ENCODE measurements around the gene LYPD6B.
"Not testable (repeated sequence)": the region's sequence is repeated elsewhere in the genome, so short reads cannot be mapped to it uniquely, and the experiment has no call there.

LYPD6B gene

DNA sequence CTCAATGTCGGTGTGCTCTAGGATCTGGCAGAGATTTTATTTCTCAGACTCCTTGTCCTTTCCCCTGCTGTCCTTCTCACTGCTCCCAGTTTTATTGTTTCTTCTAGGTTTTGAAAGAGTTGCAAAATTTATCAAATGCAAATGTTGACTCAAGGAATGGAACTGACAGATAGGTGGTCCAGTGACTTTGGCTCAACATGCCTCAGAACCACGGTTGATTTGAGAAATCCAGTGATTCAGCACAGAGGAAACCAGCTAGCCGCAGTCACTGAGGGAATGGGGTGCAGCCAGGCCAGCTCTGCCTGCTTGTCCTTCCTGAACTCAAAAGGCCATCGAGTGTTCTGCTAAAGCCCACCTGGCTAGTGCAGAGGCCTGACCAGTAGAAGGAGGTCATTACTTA, 166.2 kb downstream of the LYPD6B start:
- H3K4me3 Mint-ChIP-seq: no peak overlapping the region
- CTCF ChIA-PET: no interaction called here
- no peaks in the 10 kb centered on the region for H3K9me3 Mint-ChIP-seq

DNA sequence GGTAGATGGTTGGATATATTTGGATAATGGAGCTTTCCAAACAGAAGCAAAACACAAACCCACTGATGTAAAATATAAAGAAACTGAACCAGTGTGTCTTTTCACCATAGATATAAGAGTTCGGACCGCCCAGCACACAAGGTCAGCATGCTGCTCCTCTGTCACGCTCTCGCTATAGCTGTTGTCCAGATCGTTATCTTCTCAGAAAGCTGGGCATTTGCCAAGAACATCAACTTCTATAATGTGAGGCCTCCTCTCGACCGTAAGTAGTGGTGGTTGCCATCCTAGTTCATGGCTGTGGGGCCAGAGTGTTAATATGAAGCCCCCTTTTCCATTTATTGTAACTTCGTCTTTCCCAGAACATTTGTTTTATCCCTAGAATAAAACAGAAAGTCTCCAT, 166.6 kb downstream of the LYPD6B start:
- Mint-ChIP-seq H3K36me3 (no peaks in the 10 kb centered on the region), H3K9me3 (no peaks in the 10 kb centered on the region), H3K27me3 (peaks cover 6% of the 10 kb centered on the region), H3K4me1 (no peaks in the 10 kb centered on the region), H3K4me3 (no peak overlapping the region), H3K27ac (no peak overlapping the region)
- CTCF ChIA-PET: no interaction called here
- no peak for DNase-seq

More for the DNA sequence above, 166.2 kb downstream of the LYPD6B start:
- DNase-seq: no peak
- Mint-ChIP-seq H3K27me3 (peaks cover 6% of the 10 kb centered on the region), H3K4me1 (no peaks in the 10 kb centered on the region), H3K36me3 (no peaks in the 10 kb centered on the region), H3K27ac (no peak overlapping the region)

DNA sequence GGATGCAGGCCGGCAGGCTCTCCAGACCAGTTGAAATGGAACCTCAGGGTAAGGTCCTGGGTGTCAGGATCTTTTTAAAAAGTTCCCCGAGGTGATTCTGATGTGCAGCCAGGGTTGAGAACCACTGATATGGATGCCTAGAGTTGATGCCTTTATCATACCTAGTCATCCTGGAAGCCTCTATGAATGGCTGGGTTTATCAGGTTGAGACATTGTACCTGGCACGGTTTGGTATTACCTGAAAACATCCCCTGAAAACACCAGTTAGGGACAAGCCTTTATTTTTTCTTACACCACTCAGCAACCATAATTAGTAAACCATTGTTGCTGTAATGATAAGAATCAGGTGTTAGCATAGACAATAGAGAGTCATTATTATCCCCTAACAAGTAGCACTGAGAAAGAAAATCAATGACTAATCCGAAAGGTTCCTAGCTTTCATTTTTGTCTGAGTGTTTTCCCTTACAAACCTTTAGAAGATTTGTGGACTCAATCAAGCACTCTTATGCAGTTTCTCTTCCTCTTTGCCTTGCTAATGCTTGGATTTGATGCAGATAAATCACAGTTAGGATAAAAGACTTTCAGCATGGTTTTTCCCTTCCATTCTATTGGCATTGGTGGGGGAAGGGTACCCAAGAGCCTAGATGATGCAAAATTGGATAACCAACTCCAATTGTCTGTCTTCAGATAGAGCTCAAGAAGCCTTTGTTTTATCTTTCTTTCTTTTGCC, 175.4 kb downstream of the LYPD6B start:
- no peaks in the 10 kb centered on the region for H3K9me3 Mint-ChIP-seq
- H3K27ac Mint-ChIP-seq: no peak overlapping the region
- CTCF ChIA-PET: no interaction called here
- H3K4me1 Mint-ChIP-seq: no peaks in the 10 kb centered on the region
- peaks cover 9% of the 10 kb centered on the region for H3K27me3 Mint-ChIP-seq
- H3K36me3 Mint-ChIP-seq: no peaks in the 10 kb centered on the region
- DNase-seq: no peak
- H3K4me3 Mint-ChIP-seq: no peak overlapping the region

DNA sequence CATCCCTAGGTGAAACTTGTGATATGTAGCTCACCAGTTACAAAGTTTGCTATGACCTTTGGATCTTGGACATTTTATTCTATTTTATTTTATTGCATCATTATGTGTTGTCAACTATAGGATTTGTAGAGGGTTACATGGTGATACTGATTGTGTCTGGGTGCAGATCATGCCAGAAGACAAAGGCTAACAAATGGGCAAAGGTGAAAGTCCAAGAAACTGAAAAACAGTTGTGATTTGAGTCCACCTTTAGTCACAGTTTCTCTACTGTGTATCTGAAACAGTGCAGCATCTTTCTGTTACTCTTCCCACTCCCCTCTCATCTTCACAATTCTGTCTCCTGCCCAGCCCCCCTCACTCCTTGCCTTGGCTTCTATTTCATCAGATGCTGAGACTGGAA, 180.0 kb downstream of the LYPD6B start:
- Mint-ChIP-seq H3K36me3 (no peaks in the 10 kb centered on the region), H3K4me3 (no peak overlapping the region), H3K27ac (no peak overlapping the region), H3K9me3 (no peaks in the 10 kb centered on the region), H3K27me3 (peaks cover 5% of the 10 kb centered on the region), H3K4me1 (no peaks in the 10 kb centered on the region)
- no peak for DNase-seq
- CTCF ChIA-PET: no interaction called here

DNA sequence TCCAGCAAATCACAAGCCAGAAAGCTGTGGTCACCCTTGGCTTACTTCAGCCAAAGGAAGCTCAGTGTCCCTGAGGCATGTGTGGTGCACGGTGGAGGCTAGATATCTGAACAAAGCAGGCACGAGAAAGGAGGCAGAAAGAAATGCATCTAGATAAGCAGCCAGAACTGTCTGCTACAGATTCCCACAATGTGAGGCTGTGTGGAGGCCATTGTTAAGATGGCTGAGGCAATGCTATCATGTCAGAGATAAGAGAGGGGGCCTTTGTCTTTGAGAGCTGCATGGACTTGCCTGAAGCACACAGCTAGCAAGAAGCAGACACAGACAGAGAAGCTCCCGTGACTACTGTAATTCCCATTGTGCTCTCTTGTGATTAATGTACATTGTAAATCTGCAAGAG, 181.4 kb downstream of the LYPD6B start:
- Mint-ChIP-seq H3K36me3 (no peaks in the 10 kb centered on the region), H3K4me3 (no peak overlapping the region), H3K9me3 (no peaks in the 10 kb centered on the region), H3K27ac (no peak overlapping the region), H3K4me1 (no peaks in the 10 kb centered on the region), H3K27me3 (peaks cover under 1% of the 10 kb centered on the region)
- CTCF ChIA-PET: no interaction called here
- DNase-seq: no peak

DNA sequence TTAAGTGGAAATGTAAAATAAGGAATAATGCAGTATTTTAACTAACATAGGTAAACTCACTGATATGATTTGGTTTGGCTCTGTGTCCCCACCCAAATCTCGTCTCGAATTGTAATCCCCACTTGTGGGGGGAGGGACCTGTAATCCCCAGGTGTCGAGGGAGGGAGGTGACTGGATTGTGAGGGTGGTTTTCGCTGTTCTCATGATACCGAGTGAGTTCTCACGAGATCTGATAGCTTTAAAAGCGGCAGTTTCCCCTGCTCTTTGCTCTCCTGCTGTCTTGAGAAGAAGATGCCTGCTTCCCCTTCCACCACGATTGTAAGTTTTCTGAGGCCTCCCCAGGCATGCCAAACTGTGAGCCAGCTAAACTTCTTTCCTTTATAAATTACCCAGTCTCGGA, 182.5 kb downstream of the LYPD6B start:
- Mint-ChIP-seq H3K4me3 (no peak overlapping the region), H3K27me3 (no peaks in the 10 kb centered on the region)

DNA sequence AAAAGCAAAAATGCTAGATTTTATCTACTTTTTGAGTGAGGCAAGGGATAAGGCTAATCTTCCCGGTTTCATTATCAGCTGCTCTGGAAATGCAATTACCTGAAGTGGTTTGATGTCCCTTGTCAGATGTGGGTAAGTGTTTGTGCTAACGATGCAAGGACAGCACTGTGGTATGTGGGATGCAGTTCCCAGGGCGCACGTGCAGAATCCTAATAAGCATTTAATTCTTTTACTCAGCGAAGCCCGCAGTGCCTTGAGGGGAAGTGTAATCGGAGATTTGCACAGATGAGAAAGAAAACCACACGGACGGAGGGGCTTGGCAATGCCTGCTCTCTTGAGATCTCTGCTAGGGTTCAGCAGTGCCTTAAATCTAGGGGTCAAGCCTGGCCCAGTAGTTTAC, 183.4 kb downstream of the LYPD6B start:
- no peaks in the 10 kb centered on the region for H3K9me3 Mint-ChIP-seq
- H3K4me3 Mint-ChIP-seq: no peak overlapping the region
- no peaks in the 10 kb centered on the region for H3K36me3 Mint-ChIP-seq
- H3K4me1 Mint-ChIP-seq: no peaks in the 10 kb centered on the region
- DNase-seq: no peak
- no peaks in the 10 kb centered on the region for H3K27me3 Mint-ChIP-seq
- no peak overlapping the region for H3K27ac Mint-ChIP-seq
- CTCF ChIA-PET: no interaction called here

More for the DNA sequence above, 182.5 kb downstream of the LYPD6B start:
- DNase-seq: no peak
- no peaks in the 10 kb centered on the region for H3K36me3 Mint-ChIP-seq
- no peak overlapping the region for H3K27ac Mint-ChIP-seq
- H3K9me3 Mint-ChIP-seq: no peaks in the 10 kb centered on the region
- CTCF ChIA-PET: no interaction called here
- H3K4me1 Mint-ChIP-seq: no peaks in the 10 kb centered on the region

DNA sequence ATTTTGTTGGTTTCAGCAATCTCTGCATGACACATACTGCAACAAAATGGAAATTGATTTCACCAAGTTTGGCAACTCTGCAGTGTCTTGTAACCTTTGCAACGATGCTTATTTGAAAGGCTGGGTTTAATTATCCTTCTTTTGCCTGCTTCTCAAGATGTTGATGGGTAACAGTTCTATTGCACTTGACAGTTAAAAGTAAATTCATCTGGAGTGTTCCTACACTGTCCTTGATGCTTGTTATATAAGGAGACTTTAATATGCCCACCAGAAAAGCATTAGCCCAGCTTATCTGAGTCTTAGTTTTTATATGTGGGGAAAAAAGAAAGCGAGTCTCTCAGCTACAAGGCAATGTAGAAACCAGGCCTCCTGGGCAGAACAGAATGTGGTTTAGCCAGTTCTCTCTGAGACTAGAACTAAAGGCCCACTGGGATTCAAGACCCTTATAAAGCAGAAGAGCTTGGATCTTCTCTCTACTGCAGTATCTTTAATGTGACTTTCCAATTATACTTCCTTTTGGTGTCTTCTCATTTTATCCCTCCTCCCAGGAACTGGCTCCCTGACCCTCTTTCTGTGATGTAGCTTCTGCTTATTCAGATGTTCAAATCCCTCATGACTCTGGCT, 185.1 kb downstream of the LYPD6B start:
- H3K4me1 Mint-ChIP-seq: no peaks in the 10 kb centered on the region
- no peaks in the 10 kb centered on the region for H3K27me3 Mint-ChIP-seq
- H3K27ac Mint-ChIP-seq: no peak overlapping the region
- CTCF ChIA-PET: no interaction called here
- H3K9me3 Mint-ChIP-seq: no peaks in the 10 kb centered on the region
- no peak overlapping the region for H3K4me3 Mint-ChIP-seq
- no peaks in the 10 kb centered on the region for H3K36me3 Mint-ChIP-seq
- no peak for DNase-seq

DNA sequence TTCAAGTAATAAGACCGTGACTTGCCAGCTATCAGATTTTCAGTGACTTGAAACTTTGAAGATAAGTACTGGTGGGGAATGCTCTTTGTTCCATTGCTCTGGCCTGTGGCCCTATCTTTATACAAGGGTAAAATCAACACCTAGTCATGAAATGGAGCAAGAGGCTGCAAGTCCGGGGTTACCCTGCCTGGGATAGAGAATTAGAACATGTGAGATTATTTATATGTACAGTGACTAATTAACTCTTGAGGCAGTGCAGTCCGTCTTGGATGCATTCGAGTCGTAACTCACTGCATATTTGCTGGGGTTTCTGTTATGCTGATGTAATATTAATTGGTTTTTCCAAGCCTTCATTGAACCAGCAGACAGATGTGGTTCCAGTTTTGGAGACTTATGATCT, 186.0 kb downstream of the LYPD6B start:
- CTCF ChIA-PET: no interaction called here
- H3K27ac Mint-ChIP-seq: no peak overlapping the region

DNA sequence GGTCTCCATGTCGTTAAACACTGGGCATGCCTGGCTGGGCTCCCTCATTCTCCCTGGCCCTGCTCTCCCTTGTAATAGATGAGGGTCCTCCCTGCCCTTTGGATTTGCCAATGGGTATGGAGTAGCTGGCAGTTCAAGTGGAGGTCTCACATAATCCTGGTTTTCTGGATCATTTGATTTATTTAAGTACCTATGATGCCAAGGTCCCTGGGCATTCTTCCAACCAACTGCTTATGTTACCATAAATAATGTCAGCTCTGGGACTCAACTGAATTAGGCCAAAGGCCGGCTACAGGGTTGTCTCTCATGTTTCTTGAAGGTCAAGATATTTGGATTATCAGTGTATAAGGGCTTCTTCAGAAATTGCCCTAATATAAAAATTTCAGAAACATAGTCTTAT, 186.9 kb downstream of the LYPD6B start:
- Mint-ChIP-seq H3K4me1 (no peaks in the 10 kb centered on the region), H3K9me3 (no peaks in the 10 kb centered on the region), H3K4me3 (no peak overlapping the region), H3K27ac (no peak overlapping the region), H3K36me3 (no peaks in the 10 kb centered on the region), H3K27me3 (no peaks in the 10 kb centered on the region)
- DNase-seq: no peak
- CTCF ChIA-PET: no interaction called here

More for the DNA sequence above, 186.0 kb downstream of the LYPD6B start:
- H3K9me3 Mint-ChIP-seq: no peaks in the 10 kb centered on the region
- H3K36me3 Mint-ChIP-seq: no peaks in the 10 kb centered on the region
- no peaks in the 10 kb centered on the region for H3K27me3 Mint-ChIP-seq
- DNase-seq: no peak
- H3K4me1 Mint-ChIP-seq: no peaks in the 10 kb centered on the region
- H3K4me3 Mint-ChIP-seq: no peak overlapping the region

DNA sequence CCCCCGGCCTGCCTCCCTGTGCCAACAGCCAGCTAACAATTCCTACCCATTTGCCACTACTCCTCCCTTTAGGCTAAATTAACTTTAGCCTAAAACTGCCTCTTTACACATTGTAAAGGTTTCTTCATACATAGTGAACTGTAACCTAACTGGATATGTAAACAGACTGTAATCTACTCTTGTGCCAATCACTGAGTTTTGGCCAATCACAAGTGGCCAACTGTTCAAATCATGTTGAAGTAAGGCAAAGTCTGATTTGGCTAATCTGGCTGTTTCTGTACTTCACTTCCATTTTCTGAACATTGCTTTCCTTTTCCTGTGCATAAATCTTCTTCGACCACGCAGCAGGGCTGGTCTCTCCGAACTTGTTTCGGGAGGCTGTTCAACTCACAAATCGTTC, 188.3 kb downstream of the LYPD6B start:
- CTCF ChIA-PET: interaction anchor here (0.6 kb wide), 1 partner anchor 305 kb away, joined by 3 read pairs; no protein-coding TSS in a partner anchor
- DNase-seq: no peak

DNA sequence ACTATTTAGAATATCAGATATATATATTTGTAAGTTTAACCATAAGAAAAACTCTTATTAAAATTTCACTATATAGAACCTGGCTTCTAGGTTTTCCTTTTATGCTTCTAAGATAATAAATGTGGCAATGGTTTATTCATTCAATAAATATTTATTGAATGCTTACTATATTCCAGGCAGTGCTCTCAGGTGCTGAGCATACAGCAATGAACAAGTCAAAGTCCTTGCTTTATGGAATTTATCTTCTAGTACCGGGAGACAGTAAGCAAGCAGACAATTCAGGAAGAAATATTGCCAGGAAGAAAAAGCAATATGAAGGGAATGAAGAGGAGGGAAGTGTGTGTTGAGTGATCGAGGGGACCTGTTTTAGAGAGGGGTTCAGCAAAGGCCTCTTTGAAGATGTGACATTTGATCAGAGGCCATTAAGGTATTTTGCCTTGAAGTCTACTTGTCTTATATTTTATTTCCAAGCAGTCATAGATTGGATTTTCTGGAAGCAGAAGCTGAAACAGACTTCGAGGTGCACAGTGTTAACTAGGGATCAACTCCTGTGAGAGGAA, 197.4 kb downstream of the LYPD6B start:
- Mint-ChIP-seq H3K27ac (no peak overlapping the region), H3K4me1 (no peaks in the 10 kb centered on the region)
- CTCF ChIA-PET: no interaction called here

More for the DNA sequence above, 188.3 kb downstream of the LYPD6B start:
- Mint-ChIP-seq H3K27me3 (no peaks in the 10 kb centered on the region), H3K27ac (no peak overlapping the region), H3K9me3 (no peaks in the 10 kb centered on the region), H3K4me3 (no peak overlapping the region), H3K36me3 (no peaks in the 10 kb centered on the region), H3K4me1 (no peaks in the 10 kb centered on the region)

DNA sequence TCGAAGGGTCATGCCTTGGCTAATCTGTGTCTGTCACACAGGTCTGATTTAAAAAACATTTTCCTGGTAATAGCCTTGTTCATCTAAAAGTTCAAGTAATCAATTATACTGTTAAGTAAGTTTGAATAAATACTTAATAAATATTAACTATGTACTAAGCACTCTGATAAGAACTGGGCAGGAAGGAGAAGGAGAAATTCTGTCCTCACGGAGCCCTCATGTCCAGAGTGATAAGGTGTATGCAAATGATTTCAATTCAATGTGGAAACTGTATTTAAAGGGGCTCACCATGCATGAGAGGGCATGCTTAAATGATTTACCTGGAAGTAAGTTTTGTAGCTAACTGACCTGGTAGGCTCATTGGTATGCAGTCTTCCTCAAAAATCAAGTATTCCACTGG, 197.9 kb downstream of the LYPD6B start:
- Mint-ChIP-seq H3K36me3 (no peaks in the 10 kb centered on the region), H3K27me3 (no peaks in the 10 kb centered on the region), H3K4me3 (no peak overlapping the region), H3K9me3 (no peaks in the 10 kb centered on the region), H3K27ac (no peak overlapping the region), H3K4me1 (no peaks in the 10 kb centered on the region)
- CTCF ChIA-PET: no interaction called here
- DNase-seq: no peak

More for the DNA sequence above, 197.4 kb downstream of the LYPD6B start:
- Mint-ChIP-seq H3K4me3 (no peak overlapping the region), H3K27me3 (no peaks in the 10 kb centered on the region), H3K9me3 (no peaks in the 10 kb centered on the region), H3K36me3 (no peaks in the 10 kb centered on the region)
- DNase-seq: no peak

DNA sequence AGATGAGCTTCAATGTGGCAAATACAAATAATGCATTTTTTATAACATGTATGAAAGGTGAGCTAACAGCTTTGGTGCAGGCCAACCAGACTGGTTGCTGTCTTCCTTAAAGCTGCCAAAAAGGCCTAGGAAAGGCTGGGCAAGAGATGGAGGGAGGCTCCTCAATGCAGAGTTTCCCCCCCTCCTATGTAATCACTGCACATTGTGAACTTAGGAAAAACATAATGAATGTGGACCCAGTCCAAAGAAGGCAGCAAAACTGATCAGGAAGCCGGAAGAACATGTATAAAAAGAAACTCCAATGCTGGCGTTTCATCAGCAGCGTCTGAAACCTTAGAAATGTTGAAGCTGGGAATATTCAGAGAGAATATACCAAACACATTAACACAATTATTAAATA, 207.7 kb downstream of the LYPD6B start:
- no peaks in the 10 kb centered on the region for H3K9me3 Mint-ChIP-seq
- CTCF ChIA-PET: no interaction called here
- no peaks in the 10 kb centered on the region for H3K27me3 Mint-ChIP-seq
- no peak for DNase-seq
- H3K27ac Mint-ChIP-seq: no peak overlapping the region
- H3K4me1 Mint-ChIP-seq: no peaks in the 10 kb centered on the region
- no peak overlapping the region for H3K4me3 Mint-ChIP-seq
- no peaks in the 10 kb centered on the region for H3K36me3 Mint-ChIP-seq

DNA sequence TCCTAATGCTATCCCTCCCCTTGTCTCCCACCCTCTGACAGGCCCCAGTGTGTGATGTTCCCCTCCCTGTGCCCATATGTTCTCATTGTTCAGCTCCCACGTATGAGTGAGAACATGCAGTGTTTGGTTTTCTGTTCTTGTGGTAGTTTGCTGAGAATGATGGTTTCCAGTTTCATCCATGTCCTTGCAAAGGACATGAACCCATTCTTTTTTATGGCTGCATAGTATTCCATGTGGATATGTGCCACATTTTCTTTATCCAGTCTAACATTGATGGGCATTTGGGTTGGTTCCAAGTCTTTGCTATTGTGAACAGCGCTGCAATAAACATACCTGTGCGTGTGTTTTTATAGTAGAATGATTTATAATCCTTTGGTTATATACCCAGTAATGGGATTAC, 212.9 kb downstream of the LYPD6B start:
- H3K4me1 Mint-ChIP-seq, CTCF ChIA-PET, H3K36me3 Mint-ChIP-seq, H3K27ac Mint-ChIP-seq, DNase-seq, H3K9me3 Mint-ChIP-seq, H3K4me3 Mint-ChIP-seq, H3K27me3 Mint-ChIP-seq: not testable (repeated sequence)

Data from activated naive CD4-positive, alpha-beta T cell treated with anti-CD3 and anti-CD28 coated beads, Interleukin-2, amount 10 ng/mL, durations not matched to agents 7 days and 5 days (primary cell).